ENCODE measurements around the gene HFE. TPM values are rescaled to one million over a fixed set of nuclear protein-coding genes. Genes with fewer than 3 reads are reported as not detected.
"Not testable (repeated sequence)": the region's sequence is repeated elsewhere in the genome, so short reads cannot be mapped to it uniquely, and the experiment has no call there.

The HFE gene
- total RNA-seq, 1 donor from 2014 or later = 2.6 TPM

DNA sequence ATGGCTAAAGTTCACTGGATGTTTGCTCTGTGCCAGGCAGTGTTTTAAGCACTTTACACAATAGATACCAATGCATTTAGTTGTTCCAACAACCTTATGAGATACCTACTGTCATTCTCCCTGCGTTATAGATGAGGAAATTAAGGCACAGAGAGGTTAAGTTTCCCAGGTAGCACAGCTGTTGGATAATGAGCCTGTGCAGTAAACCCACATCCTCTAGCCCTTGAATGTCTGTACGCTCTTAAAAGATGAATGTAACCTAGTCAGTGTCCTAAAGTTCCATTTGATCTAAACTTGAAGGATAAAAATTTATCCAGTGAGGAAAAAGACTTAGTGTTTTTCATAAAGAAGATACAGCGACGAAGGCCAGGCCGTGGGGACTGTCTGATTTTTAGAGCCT lies 28.0 kb downstream of the HFE start:
- Histone ChIP-seq H3K36me3 (ENCODE audit: control insufficient read depth, insufficient read depth, low read length) (no peaks in the 10 kb centered on the region), H3K4me3 (ENCODE audit: low read depth, low read length) (no peak overlapping the region), H3K27me3 (ENCODE audit: control insufficient read depth, insufficient read depth, low read length) (no peaks in the 10 kb centered on the region)
- TF ChIP-seq, protein P1, sequence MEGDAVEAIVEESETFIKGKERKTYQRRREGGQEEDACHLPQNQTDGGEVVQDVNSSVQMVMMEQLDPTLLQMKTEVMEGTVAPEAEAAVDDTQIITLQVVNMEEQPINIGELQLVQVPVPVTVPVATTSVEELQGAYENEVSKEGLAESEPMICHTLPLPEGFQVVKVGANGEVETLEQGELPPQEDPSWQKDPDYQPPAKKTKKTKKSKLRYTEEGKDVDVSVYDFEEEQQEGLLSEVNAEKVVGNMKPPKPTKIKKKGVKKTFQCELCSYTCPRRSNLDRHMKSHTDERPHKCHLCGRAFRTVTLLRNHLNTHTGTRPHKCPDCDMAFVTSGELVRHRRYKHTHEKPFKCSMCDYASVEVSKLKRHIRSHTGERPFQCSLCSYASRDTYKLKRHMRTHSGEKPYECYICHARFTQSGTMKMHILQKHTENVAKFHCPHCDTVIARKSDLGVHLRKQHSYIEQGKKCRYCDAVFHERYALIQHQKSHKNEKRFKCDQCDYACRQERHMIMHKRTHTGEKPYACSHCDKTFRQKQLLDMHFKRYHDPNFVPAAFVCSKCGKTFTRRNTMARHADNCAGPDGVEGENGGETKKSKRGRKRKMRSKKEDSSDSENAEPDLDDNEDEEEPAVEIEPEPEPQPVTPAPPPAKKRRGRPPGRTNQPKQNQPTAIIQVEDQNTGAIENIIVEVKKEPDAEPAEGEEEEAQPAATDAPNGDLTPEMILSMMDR (IDR thresholded peaks at IDR 0.05; ENCODE audit: insufficient read depth, low read length, poor library complexity, severe bottlenecking) = no peak
- DNase-seq (ENCODE audit: low read depth) = no peak

DNA sequence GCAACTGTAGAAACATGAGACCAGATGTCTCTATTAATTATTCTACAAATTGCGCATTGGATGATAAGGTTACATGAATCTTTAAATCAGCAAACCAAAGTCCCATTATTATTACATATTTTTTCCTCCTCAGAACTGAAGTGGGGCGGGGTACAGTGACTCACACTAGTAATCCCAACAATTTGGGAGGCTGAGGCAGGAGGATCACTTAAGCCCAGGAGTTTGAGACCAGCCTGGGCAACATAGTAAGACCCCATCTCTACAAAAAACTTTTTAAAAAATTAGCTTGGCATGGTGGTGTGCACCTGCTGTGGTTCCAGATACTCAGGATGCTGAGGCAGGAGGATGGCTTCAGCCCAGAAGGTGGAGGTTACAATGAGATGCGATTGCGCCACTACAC lies 29.0 kb downstream of the HFE start:
- Histone ChIP-seq H3K4me3 (ENCODE audit: low read depth, low read length) (no peak overlapping the region), H3K27me3 (ENCODE audit: control insufficient read depth, insufficient read depth, low read length) (no peaks in the 10 kb centered on the region), H3K36me3 (ENCODE audit: control insufficient read depth, insufficient read depth, low read length) (no peaks in the 10 kb centered on the region)
- DNase-seq (ENCODE audit: low read depth) = no peak
- TF ChIP-seq, protein P1 (IDR thresholded peaks at IDR 0.05; ENCODE audit: insufficient read depth, low read length, poor library complexity, severe bottlenecking) = no peak

DNA sequence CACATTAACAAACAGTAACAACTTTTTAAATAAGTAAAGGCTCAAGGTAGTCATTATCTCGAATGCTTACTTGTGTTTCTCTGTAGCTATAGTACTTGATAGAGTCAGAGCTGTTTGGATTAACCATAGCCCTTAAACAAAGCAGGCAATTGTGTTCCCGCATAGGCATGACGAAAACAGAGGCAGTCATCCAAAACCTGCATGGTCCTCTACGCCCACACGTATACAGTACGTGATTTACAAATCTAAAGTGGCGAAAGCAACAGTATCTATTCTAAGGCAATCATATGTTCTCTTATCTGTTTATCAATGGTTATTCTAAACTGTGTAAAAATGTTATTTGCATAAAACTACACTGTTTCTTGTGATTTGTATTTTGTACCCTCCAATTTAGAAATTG lies 31.8 kb downstream of the HFE start:
- TF ChIP-seq, protein P1 (IDR thresholded peaks at IDR 0.05; ENCODE audit: insufficient read depth, low read length, poor library complexity, severe bottlenecking) = no peak
- DNase-seq (ENCODE audit: low read depth) = peak; percentile 80
- Histone ChIP-seq H3K27me3 (ENCODE audit: control insufficient read depth, insufficient read depth, low read length) (no peaks in the 10 kb centered on the region), H3K36me3 (ENCODE audit: control insufficient read depth, insufficient read depth, low read length) (no peaks in the 10 kb centered on the region), H3K4me3 (ENCODE audit: low read depth, low read length) (no peak overlapping the region)

DNA sequence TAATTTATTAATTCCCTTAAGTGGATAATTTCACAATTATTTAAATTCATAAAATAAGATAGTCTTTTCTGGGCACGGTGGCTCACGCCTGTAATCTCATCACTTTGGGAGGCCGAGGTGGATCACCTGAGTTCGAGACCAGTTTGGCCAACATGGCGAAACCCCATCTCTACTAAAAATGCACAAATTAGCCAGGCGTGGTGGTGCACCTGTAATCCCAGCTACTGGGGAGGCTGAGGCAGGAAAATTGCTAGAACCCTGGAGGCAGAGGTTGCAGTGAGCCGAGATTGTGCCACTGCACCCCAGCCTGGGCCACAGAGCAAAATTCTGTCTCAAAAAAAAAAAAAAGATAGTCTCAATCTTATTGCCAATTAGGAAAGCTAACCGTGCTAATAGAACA lies 32.9 kb downstream of the HFE start:
- not testable (repeated sequence) for H3K36me3 ChIP-seq (ENCODE audit: control insufficient read depth, insufficient read depth, low read length); H3K27me3 ChIP-seq (ENCODE audit: control insufficient read depth, insufficient read depth, low read length); H3K4me3 ChIP-seq (ENCODE audit: low read depth, low read length); DNase-seq (ENCODE audit: low read depth)

DNA sequence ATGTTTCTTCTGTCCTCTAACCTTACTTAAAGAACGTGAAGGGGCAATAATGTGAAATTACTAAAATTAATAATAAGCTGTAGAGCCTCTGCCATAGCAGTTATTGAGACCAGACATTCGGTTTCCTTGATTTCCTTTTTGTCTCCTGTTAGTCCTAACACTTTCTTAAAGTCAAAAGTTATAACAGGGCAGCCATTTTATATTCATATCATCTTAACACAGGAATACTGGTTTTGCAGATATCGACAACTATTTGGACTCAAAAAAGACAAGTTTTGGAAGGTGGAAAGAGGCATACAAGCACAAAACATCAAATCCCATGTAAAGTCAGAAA lies 33.5 kb downstream of the HFE start:
- DNase-seq (ENCODE audit: low read depth) = no peak
- TF ChIP-seq, protein P1 (IDR thresholded peaks at IDR 0.05; ENCODE audit: insufficient read depth, low read length, poor library complexity, severe bottlenecking) = no peak
- Histone ChIP-seq H3K27me3 (ENCODE audit: control insufficient read depth, insufficient read depth, low read length) (no peaks in the 10 kb centered on the region), H3K36me3 (ENCODE audit: control insufficient read depth, insufficient read depth, low read length) (no peaks in the 10 kb centered on the region), H3K4me3 (ENCODE audit: low read depth, low read length) (no peak overlapping the region)

DNA sequence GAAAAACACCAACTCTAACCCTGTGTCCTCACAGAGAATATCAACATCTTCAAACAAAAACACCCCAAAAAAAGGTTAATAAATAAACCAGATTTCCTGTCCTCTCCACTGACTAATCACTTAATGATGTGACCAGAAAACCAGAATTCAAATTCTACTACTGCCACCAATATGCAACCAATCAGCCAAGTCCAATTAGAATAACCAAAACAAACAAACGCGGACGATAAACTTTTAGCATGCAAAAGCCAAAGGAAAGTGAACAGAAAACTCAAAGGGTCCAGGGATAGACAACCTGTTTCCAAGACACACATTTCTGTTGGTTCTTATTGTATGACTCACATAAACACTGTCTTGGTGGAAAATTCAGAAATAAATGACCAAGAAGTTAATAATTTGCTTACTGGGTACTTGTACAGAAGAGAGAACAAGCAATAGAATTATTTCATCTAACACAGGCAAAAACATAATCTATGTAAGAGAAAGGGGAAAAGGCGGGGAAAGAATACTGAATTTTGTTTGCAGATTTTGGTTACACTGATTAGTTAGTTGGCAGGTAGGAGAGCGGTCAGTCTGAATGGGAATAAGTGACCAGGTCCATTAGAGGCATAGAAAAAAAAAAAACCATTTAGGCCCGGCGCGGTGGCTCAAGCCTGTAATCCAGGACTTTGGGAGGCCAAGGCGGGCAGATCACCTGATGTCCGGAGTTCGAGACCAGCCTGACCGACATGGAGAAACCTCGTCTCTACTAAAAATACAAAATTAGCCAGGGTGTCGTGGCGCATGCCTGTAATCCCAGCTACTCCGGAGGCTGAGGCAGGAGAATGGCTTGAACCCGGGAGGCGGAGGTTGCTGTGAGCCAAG lies 34.1 kb downstream of the HFE start:
- peak; percentile 89 for DNase-seq (ENCODE audit: low read depth)
- Histone ChIP-seq H3K36me3 (ENCODE audit: control insufficient read depth, insufficient read depth, low read length) (no peaks in the 10 kb centered on the region), H3K27me3 (ENCODE audit: control insufficient read depth, insufficient read depth, low read length) (no peaks in the 10 kb centered on the region), H3K4me3 (ENCODE audit: low read depth, low read length) (no peak overlapping the region)
- TF ChIP-seq, protein P1 (IDR thresholded peaks at IDR 0.05; ENCODE audit: insufficient read depth, low read length, poor library complexity, severe bottlenecking) = no peak
